ENCODE data around the gene GPR132. TPM values are rescaled to one million over a fixed set of nuclear protein-coding genes. Genes with fewer than 3 reads are reported as not detected.

GPR132 gene
- total and polyA plus RNA-seq, 2 of the 13 experiments (the other 11 are each of a cell fraction or from before 2014, with no cell fraction given) = not detected

- TF ChIP-seq ZNF160 (CRISPR knock-in tag; IDR thresholded peaks at IDR 0.05) (no peak; the same call in 1 of the 2 replicates), PAXIP1 (CRISPR knock-in tag; conservative IDR thresholded peaks at IDR 0.05) (peak; percentile 64), ZNF546 (CRISPR knock-in tag; conservative IDR thresholded peaks at IDR 0.05) (0 out of 2 replicates have a peak, but pooled peaks have one; percentile 56), SMC3 (IDR thresholded peaks at IDR 0.05; ENCODE audit: low read length) (no peak), JUN (CRISPR knock-in tag; IDR thresholded peaks at IDR 0.05) (no peak), MAFG (CRISPR knock-in tag; IDR thresholded peaks at IDR 0.05) (no peak), PHF21A (CRISPR knock-in tag; IDR thresholded peaks at IDR 0.05) (no peak), PHB2 (IDR thresholded peaks at IDR 0.05; ENCODE audit: partially characterized antibody) (no peak), ZNF570 (CRISPR knock-in tag; IDR thresholded peaks at IDR 0.05; ENCODE audit: borderline replicate concordance) (no peak), RFX5 (IDR thresholded peaks at IDR 0.05; ENCODE audit: low read depth, low read length) (0 out of 2 replicates have a peak, but pooled peaks have one; percentile 45), ZNF335 (CRISPR knock-in tag; IDR thresholded peaks at IDR 0.05) (no peak), ZNF382 (CRISPR knock-in tag; IDR thresholded peaks at IDR 0.05; ENCODE audit: borderline replicate concordance) (no peak), TARDBP (CRISPR knock-in tag; IDR thresholded peaks at IDR 0.05) (no peak), SRY (CRISPR knock-in tag; IDR thresholded peaks at IDR 0.05) (peak; percentile 54; the same call in 1 of the 2 replicates), ETV6 (CRISPR knock-in tag; conservative IDR thresholded peaks at IDR 0.05) (no peak), ARNT (IDR thresholded peaks at IDR 0.05) (no peak)
- TF ChIP-seq, protein P1, sequence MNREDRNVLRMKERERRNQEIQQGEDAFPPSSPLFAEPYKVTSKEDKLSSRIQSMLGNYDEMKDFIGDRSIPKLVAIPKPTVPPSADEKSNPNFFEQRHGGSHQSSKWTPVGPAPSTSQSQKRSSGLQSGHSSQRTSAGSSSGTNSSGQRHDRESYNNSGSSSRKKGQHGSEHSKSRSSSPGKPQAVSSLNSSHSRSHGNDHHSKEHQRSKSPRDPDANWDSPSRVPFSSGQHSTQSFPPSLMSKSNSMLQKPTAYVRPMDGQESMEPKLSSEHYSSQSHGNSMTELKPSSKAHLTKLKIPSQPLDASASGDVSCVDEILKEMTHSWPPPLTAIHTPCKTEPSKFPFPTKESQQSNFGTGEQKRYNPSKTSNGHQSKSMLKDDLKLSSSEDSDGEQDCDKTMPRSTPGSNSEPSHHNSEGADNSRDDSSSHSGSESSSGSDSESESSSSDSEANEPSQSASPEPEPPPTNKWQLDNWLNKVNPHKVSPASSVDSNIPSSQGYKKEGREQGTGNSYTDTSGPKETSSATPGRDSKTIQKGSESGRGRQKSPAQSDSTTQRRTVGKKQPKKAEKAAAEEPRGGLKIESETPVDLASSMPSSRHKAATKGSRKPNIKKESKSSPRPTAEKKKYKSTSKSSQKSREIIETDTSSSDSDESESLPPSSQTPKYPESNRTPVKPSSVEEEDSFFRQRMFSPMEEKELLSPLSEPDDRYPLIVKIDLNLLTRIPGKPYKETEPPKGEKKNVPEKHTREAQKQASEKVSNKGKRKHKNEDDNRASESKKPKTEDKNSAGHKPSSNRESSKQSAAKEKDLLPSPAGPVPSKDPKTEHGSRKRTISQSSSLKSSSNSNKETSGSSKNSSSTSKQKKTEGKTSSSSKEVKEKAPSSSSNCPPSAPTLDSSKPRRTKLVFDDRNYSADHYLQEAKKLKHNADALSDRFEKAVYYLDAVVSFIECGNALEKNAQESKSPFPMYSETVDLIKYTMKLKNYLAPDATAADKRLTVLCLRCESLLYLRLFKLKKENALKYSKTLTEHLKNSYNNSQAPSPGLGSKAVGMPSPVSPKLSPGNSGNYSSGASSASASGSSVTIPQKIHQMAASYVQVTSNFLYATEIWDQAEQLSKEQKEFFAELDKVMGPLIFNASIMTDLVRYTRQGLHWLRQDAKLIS (CRISPR knock-in tag; IDR thresholded peaks at IDR 0.05) = no peak
- TF ChIP-seq, protein P2, sequence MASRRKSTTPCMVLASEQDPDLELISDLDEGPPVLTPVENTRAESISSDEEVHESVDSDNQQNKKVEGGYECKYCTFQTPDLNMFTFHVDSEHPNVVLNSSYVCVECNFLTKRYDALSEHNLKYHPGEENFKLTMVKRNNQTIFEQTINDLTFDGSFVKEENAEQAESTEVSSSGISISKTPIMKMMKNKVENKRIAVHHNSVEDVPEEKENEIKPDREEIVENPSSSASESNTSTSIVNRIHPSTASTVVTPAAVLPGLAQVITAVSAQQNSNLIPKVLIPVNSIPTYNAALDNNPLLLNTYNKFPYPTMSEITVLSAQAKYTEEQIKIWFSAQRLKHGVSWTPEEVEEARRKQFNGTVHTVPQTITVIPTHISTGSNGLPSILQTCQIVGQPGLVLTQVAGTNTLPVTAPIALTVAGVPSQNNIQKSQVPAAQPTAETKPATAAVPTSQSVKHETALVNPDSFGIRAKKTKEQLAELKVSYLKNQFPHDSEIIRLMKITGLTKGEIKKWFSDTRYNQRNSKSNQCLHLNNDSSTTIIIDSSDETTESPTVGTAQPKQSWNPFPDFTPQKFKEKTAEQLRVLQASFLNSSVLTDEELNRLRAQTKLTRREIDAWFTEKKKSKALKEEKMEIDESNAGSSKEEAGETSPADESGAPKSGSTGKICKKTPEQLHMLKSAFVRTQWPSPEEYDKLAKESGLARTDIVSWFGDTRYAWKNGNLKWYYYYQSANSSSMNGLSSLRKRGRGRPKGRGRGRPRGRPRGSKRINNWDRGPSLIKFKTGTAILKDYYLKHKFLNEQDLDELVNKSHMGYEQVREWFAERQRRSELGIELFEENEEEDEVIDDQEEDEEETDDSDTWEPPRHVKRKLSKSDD (CRISPR knock-in tag; IDR thresholded peaks at IDR 0.05; ENCODE audit: low read depth) = no peak
- TF ChIP-seq, protein P3, sequence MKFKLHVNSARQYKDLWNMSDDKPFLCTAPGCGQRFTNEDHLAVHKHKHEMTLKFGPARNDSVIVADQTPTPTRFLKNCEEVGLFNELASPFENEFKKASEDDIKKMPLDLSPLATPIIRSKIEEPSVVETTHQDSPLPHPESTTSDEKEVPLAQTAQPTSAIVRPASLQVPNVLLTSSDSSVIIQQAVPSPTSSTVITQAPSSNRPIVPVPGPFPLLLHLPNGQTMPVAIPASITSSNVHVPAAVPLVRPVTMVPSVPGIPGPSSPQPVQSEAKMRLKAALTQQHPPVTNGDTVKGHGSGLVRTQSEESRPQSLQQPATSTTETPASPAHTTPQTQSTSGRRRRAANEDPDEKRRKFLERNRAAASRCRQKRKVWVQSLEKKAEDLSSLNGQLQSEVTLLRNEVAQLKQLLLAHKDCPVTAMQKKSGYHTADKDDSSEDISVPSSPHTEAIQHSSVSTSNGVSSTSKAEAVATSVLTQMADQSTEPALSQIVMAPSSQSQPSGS (CRISPR knock-in tag; IDR thresholded peaks at IDR 0.05) = no peak
These were observed 44.2 kb downstream of the GPR132 start, which contains the start of gene CDCA4 (continued) for GRCh38 chr14:105020815-105021655.

All from HepG2 (cell line).